GM19035 (cell line): Measurements from ENCODE around the gene NUTM1.
"Not testable (repeated sequence)": the region's sequence is repeated elsewhere in the genome, so short reads cannot be mapped to it uniquely, and the experiment has no call there.

ENCODE experiments used
- ATAC-seq: cut with Tn5 transposase; IDR thresholded peaks from one replicate; pipeline ENCODE4 v1.9.1; 2021; ENCODE audit not compliant: unreplicated experiment

The NUTM1 gene

GRCh38 chr15:34362047-34362773 lies 19.1 kb downstream of the NUTM1 start:
- no peak for ATAC-seq

- ATAC-seq, result no peak
These were observed 20.9 kb downstream of the NUTM1 start for GRCh38 chr15:34364041-34364440.

- no peak for ATAC-seq
These were observed 22.1 kb downstream of the NUTM1 start for GRCh38 chr15:34365091-34365825.

- ATAC-seq, result no peak
These were observed 22.7 kb downstream of the NUTM1 start for GRCh38 chr15:34365836-34366235.

GRCh38 chr15:34366271-34367065 lies 23.4 kb downstream of the NUTM1 start:
- peak; percentile 0 for ATAC-seq

- ATAC-seq, result peak; percentile 77
These were observed 24.3 kb downstream of the NUTM1 start, which contains the start of gene LPCAT4 for GRCh38 chr15:34367101-34368081. Gene LPCAT4 (minus strand): TSS chr15:34367196. CDS start chr15:34367100, 96 bp downstream.

GRCh38 chr15:34370129-34370528 lies 27.0 kb downstream of the NUTM1 start:
- no peak for ATAC-seq

- no peak for ATAC-seq
These were observed 27.5 kb downstream of the NUTM1 start for GRCh38 chr15:34370643-34371042.

- no peak for ATAC-seq
These were observed 30.8 kb downstream of the NUTM1 start for GRCh38 chr15:34373951-34374350.

- ATAC-seq, result no peak
These were observed 31.7 kb downstream of the NUTM1 start for GRCh38 chr15:34374816-34375215.

- ATAC-seq, result not testable (repeated sequence)
These were observed 32.4 kb downstream of the NUTM1 start for GRCh38 chr15:34375541-34375940.

GRCh38 chr15:34376856-34377255 lies 33.7 kb downstream of the NUTM1 start:
- ATAC-seq, result no peak

- not testable (repeated sequence) for ATAC-seq
These were observed 37.4 kb downstream of the NUTM1 start for GRCh38 chr15:34380491-34380890.

GRCh38 chr15:34381829-34382521 lies 38.9 kb downstream of the NUTM1 start:
- ATAC-seq, result not testable (repeated sequence)

GRCh38 chr15:34389594-34390086 lies 46.5 kb downstream of the NUTM1 start:
- ATAC-seq, result not testable (repeated sequence)

- ATAC-seq, result not testable (repeated sequence)
These were observed 49.9 kb downstream of the NUTM1 start for GRCh38 chr15:34392981-34393380.

- not testable (repeated sequence) for ATAC-seq
These were observed 54.6 kb downstream of the NUTM1 start for GRCh38 chr15:34397637-34398259.

GRCh38 chr15:34403160-34403598 lies 60.1 kb downstream of the NUTM1 start:
- ATAC-seq, result peak; percentile 73

- ATAC-seq, result peak; percentile 37
These were observed 60.8 kb downstream of the NUTM1 start for GRCh38 chr15:34403899-34404298.
